HepG2 (cell line): ENCODE results near the gene L3MBTL4. TPM values are rescaled to one million over a fixed set of nuclear protein-coding genes. Genes with fewer than 3 reads are reported as not detected.

ENCODE experiments used
- ATF2 ChIP-seq: sonication (generic); formaldehyde crosslinking; IDR thresholded peaks from 2 replicates; pipeline ENCODE4 v1.4.0; 2020; ENCODE audit warnings: missing genetic modification reagents
- CEBPB ChIP-seq: IDR thresholded peaks from 2 replicates; pipeline ENCODE4 v1.6.1; 2011; ENCODE audit warnings: low read depth, low read length, improper control_type of control experiment, borderline replicate concordance
- CENPT ChIP-seq: sonication (generic); formaldehyde crosslinking; IDR thresholded peaks from 2 replicates; pipeline ENCODE4 v1.8.0; 2022; ENCODE audit warnings: low read depth, mild to moderate bottlenecking, moderate library complexity, missing genetic modification reagents
- HIVEP1 ChIP-seq: sonication (generic); formaldehyde crosslinking; IDR thresholded peaks from 2 replicates; pipeline ENCODE4 v1.4.0; 2020; ENCODE audit warnings: mild to moderate bottlenecking, missing genetic modification reagents
- JUNB ChIP-seq: sonication (generic); formaldehyde crosslinking; IDR thresholded peaks from 2 replicates; pipeline ENCODE4 v1.8.0; 2022; ENCODE audit warnings: missing genetic modification reagents, mild to moderate bottlenecking, borderline replicate concordance
- KLF6 ChIP-seq: IDR thresholded peaks from 2 replicates; pipeline ENCODE4 v1.8.0; 2016; ENCODE audit warnings: missing biosample characterization, missing genetic modification reagents
- MED1 ChIP-seq: sonication (generic); formaldehyde crosslinking; IDR thresholded peaks from 2 replicates; pipeline ENCODE4 v1.4.0; 2020; ENCODE audit warnings: missing genetic modification reagents
- MEIS1 ChIP-seq: sonication (generic); formaldehyde crosslinking; IDR thresholded peaks from 2 replicates; pipeline ENCODE4 v1.9.0; 2021; ENCODE audit warnings: mild to moderate bottlenecking, missing genetic modification reagents, moderate library complexity, borderline replicate concordance
- MYNN ChIP-seq: sonication (generic); formaldehyde crosslinking; IDR thresholded peaks from 2 replicates; pipeline ENCODE4 v1.4.0; 2020; ENCODE audit warnings: mild to moderate bottlenecking, low read depth, missing genetic modification reagents
- MZF1 ChIP-seq: sonication (generic); formaldehyde crosslinking; IDR thresholded peaks from 2 replicates; pipeline ENCODE4 v1.8.1; 2023; ENCODE audit warnings: mild to moderate bottlenecking, missing genetic modification reagents, borderline replicate concordance
- RARA ChIP-seq: IDR thresholded peaks from 2 replicates; pipeline ENCODE4 v1.6.1; 2016; ENCODE audit warnings: missing genetic modification reagents, missing compliant biosample characterization
- SALL2 ChIP-seq: sonication (generic); formaldehyde crosslinking; IDR thresholded peaks from 2 replicates; pipeline ENCODE4 v1.8.1; 2023; ENCODE audit warnings: mild to moderate bottlenecking, missing genetic modification reagents, inconsistent platforms
- SIN3A ChIP-seq: IDR thresholded peaks from 2 replicates; pipeline ENCODE4 v1.6.1; 2011; ENCODE audit warnings: low read depth, mild to moderate bottlenecking, control low read depth, low read length, borderline replicate concordance
- SUZ12 ChIP-seq: fragments of 150-350 bp; IDR thresholded peaks from 2 replicates; pipeline ENCODE4 v1.6.1; 2014; ENCODE audit warnings: low read depth, low read length
- TBX2 ChIP-seq: sonication (generic); formaldehyde crosslinking; IDR thresholded peaks from 2 replicates; pipeline ENCODE4 v1.5.0; 2020; ENCODE audit warnings: missing genetic modification reagents, mild to moderate bottlenecking, borderline replicate concordance
- TEAD3 ChIP-seq: optimal IDR thresholded peaks from 2 replicates; pipeline ENCODE3; 2016; ENCODE audit warnings: borderline replicate concordance
- ZFX ChIP-seq: sonication (generic); formaldehyde crosslinking; IDR thresholded peaks from 2 replicates; pipeline ENCODE4 v1.4.0; 2020; ENCODE audit warnings: mild to moderate bottlenecking, low read depth, missing genetic modification reagents, moderate library complexity
- ZNF292 ChIP-seq: sonication (generic); formaldehyde crosslinking; IDR thresholded peaks from 2 replicates; pipeline ENCODE4 v1.8.1; 2022; ENCODE audit warnings: mild to moderate bottlenecking, low read depth, missing genetic modification reagents, borderline replicate concordance
- ZNF607 ChIP-seq: sonication (generic); formaldehyde crosslinking; IDR thresholded peaks from 2 replicates; pipeline ENCODE4 v1.5.1; 2020; ENCODE audit warnings: missing genetic modification reagents, mild to moderate bottlenecking, borderline replicate concordance
- ZNF710 ChIP-seq: sonication (generic); formaldehyde crosslinking; IDR thresholded peaks from 2 replicates; pipeline ENCODE4 v1.5.0; 2020; ENCODE audit warnings: mild to moderate bottlenecking, missing genetic modification reagents, borderline replicate concordance
- ZNF841 ChIP-seq: sonication (generic); formaldehyde crosslinking; IDR thresholded peaks from 2 replicates; pipeline ENCODE4 v1.8.1; 2023; ENCODE audit warnings: missing genetic modification reagents, borderline replicate concordance
- ZNF850 ChIP-seq: sonication (generic); formaldehyde crosslinking; conservative IDR thresholded peaks from 2 replicates; pipeline ENCODE4 v1.9.0; 2021; ENCODE audit warnings: mild to moderate bottlenecking, missing genetic modification reagents
- polyA plus RNA-seq, 8 experiments: library from polyadenylated mRNA; depleted of rRNA in 3 of 8; stranded (reverse) in 7 of 8; unstranded in 1 of 8; fragments of >200 nt; fragmentation: Illumina TruSeq in 4 of 8; extraction: Trizol in 4 of 8; gene quantifications; 2 replicates each; pipeline versions ENCODE4 v1.2.1 to v1.2.3, GENCODE V29; 2011 to 2016; ENCODE audit warnings: low read depth in 4 of 8, missing spikeins in 1 of 8, mixed read lengths in 1 of 8; ENCODE audit not compliant: insufficient read depth in 1 of 8
- total RNA-seq, 5 experiments: library from RNA; depleted of rRNA; stranded (reverse); fragments of >200 nt; fragmentation: Illumina TruSeq; extraction: Trizol; gene quantifications; 2 replicates each; pipeline ENCODE4 v1.2.3, GENCODE V29; 2016; ENCODE audit warnings: low read depth in 1 of 5
- TF ChIP-seq, protein P1 (sequence below): sonication (generic); formaldehyde crosslinking; IDR thresholded peaks from 2 replicates; pipeline ENCODE4 v1.4.0; 2020; ENCODE audit warnings: mild to moderate bottlenecking, missing genetic modification reagents
- TF ChIP-seq, protein P2 (sequence below): sonication (generic); formaldehyde crosslinking; IDR thresholded peaks from 2 replicates; pipeline ENCODE4 v1.5.0; 2020; ENCODE audit warnings: missing genetic modification reagents

L3MBTL4 gene
- total and polyA plus RNA-seq, 2 of the 13 experiments (the other 11 are each of a cell fraction or from before 2014, with no cell fraction given): 10.8 to 13.3 TPM

- TF ChIP-seq MEIS1 (no peak; the same call in 1 of the 2 replicates), ZNF292 (CRISPR knock-in tag) (peak; percentile 82; the same call in 1 of the 2 replicates), SIN3A (no peak), RARA (peak; percentile 95), ZNF841 (no peak), CEBPB (peak; percentile 86), ZNF710 (CRISPR knock-in tag) (0 out of 2 replicates have a peak, but pooled peaks have one; percentile 35), TBX2 (no peak; the same call in 1 of the 2 replicates), MYNN (no peak), CENPT (CRISPR knock-in tag) (no peak), KLF6 (CRISPR knock-in tag) (no peak), JUNB (no peak), SALL2 (CRISPR knock-in tag) (no peak), ZNF850 (no peak), ZFX (0 out of 2 replicates have a peak, but pooled peaks have one; percentile 31), ZNF607 (CRISPR knock-in tag) (no peak), HIVEP1 (CRISPR knock-in tag) (no peak), TEAD3 (peak; percentile 51), MZF1 (CRISPR knock-in tag) (no peak), ATF2 (CRISPR knock-in tag) (peak; percentile 29; the same call in 1 of the 2 replicates), MED1 (0 out of 2 replicates have a peak, but pooled peaks have one; percentile 16), SUZ12 (no peak)
- TF ChIP-seq, protein P1, sequence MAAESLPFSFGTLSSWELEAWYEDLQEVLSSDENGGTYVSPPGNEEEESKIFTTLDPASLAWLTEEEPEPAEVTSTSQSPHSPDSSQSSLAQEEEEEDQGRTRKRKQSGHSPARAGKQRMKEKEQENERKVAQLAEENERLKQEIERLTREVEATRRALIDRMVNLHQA (CRISPR knock-in tag): no peak
- TF ChIP-seq, protein P2, sequence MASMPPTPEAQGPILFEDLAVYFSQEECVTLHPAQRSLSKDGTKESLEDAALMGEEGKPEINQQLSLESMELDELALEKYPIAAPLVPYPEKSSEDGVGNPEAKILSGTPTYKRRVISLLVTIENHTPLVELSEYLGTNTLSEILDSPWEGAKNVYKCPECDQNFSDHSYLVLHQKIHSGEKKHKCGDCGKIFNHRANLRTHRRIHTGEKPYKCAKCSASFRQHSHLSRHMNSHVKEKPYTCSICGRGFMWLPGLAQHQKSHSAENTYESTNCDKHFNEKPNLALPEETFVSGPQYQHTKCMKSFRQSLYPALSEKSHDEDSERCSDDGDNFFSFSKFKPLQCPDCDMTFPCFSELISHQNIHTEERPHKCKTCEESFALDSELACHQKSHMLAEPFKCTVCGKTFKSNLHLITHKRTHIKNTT: no peak
These were observed 416.4 kb downstream of the L3MBTL4 start (continued) for GRCh38 chr18:5998166-5998881.
